HG03571 (cell line): ENCODE measurements around the gene SHROOM3.

Experiments
- ATAC-seq: cut with Tn5 transposase; IDR thresholded peaks from one replicate; pipeline ENCODE4 v1.9.1; 2021; ENCODE audit not compliant: unreplicated experiment

Gene SHROOM3

GRCh38 chr4:76738086-76738931 lies 303.3 kb downstream of the SHROOM3 start:
- no peak for ATAC-seq

- no peak for ATAC-seq
Observed at GRCh38 chr4:76740192-76740591, 305.2 kb downstream of the SHROOM3 start.

GRCh38 chr4:76740866-76741662 lies 306.0 kb downstream of the SHROOM3 start:
- ATAC-seq, result no peak

GRCh38 chr4:76741663-76742020 lies 306.6 kb downstream of the SHROOM3 start:
- no peak for ATAC-seq

- ATAC-seq, result no peak
Observed at GRCh38 chr4:76744241-76744921, 309.4 kb downstream of the SHROOM3 start.

- no peak for ATAC-seq
Observed at GRCh38 chr4:76745240-76745639, 310.2 kb downstream of the SHROOM3 start.

GRCh38 chr4:76747563-76747962 lies 312.5 kb downstream of the SHROOM3 start:
- ATAC-seq, result no peak

- ATAC-seq, result no peak
Observed at GRCh38 chr4:76748649-76749048, 313.6 kb downstream of the SHROOM3 start.

- no peak for ATAC-seq
Observed at GRCh38 chr4:76749355-76749754, 314.3 kb downstream of the SHROOM3 start.

- ATAC-seq, result no peak
Observed at GRCh38 chr4:76750716-76751115, 315.7 kb downstream of the SHROOM3 start.

GRCh38 chr4:76751612-76752343 lies 316.7 kb downstream of the SHROOM3 start:
- no peak for ATAC-seq

GRCh38 chr4:76752861-76753501 lies 318.0 kb downstream of the SHROOM3 start:
- no peak for ATAC-seq

GRCh38 chr4:76753814-76754213 lies 318.8 kb downstream of the SHROOM3 start:
- ATAC-seq, result no peak

- ATAC-seq, result no peak
Observed at GRCh38 chr4:76754439-76754838, 319.4 kb downstream of the SHROOM3 start.

- ATAC-seq, result no peak
Observed at GRCh38 chr4:76755756-76756155, 320.7 kb downstream of the SHROOM3 start.

- ATAC-seq, result no peak
Observed at GRCh38 chr4:76756416-76756815, 321.4 kb downstream of the SHROOM3 start.

- no peak for ATAC-seq
Observed at GRCh38 chr4:76757418-76757939, 322.4 kb downstream of the SHROOM3 start.

GRCh38 chr4:76758290-76758882 lies 323.4 kb downstream of the SHROOM3 start:
- ATAC-seq, result no peak

GRCh38 chr4:76758996-76759395 lies 324.0 kb downstream of the SHROOM3 start:
- ATAC-seq, result no peak

- no peak for ATAC-seq
Observed at GRCh38 chr4:76760193-76760592, 325.2 kb downstream of the SHROOM3 start.
